ENCODE measurements around the gene LCOR.

The LCOR gene

DNA sequence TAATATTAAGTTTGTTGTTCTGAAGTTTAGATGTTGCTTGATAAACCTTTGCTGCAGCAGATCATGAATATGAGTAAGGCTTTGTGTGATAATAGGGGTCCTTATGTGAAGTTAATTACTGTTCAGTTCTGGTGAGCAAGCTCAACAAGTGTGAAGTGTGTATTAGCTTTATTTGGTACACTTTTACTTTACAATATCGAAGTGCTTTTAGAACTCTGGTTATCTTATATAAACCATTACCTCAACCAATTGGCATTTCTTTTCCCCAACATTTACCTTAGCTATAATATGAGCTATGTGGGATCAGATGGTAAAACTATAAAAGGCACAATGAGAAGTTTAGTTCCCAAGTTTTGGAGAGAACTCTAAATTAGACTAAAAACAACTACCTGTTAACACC, 127.6 kb downstream of the LCOR start:
- no peaks in the 10 kb centered on the region for H3K36me3 ChIP-seq (ENCODE audit: control insufficient read depth, insufficient read depth, low read length)
- no peak overlapping the region for H3K9ac ChIP-seq (ENCODE audit: low read depth, low read length)
- no peaks in the 10 kb centered on the region for H3K27me3 ChIP-seq (ENCODE audit: control insufficient read depth, insufficient read depth, low read length)
- no peak overlapping the region for H3K4me3 ChIP-seq (ENCODE audit: low read depth, low read length)
- H3K4me1 ChIP-seq (ENCODE audit: control insufficient read depth, insufficient read depth, low read length), result no peaks in the 10 kb centered on the region
- no peaks in the 10 kb centered on the region for H3K9me3 ChIP-seq (ENCODE audit: control insufficient read depth, insufficient read depth, low read length)

DNA sequence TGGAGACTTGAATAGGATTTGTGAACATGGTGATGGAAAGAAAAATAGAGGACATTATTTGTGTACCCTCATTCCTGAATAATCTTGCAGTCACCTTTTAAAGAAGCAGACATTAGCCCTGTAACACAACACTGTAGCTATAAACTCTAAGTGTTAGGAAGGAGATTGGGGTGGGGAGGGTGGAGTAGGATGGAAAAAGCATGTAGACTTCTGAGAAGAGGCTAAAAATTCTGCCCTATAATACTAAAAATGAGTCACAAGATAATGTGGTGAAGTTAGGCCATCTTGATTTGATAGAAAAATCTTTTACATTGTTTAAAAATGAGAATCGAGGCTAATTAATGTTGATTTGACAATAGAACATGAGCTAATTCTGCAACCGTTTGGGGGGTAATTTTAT, 128.8 kb downstream of the LCOR start:
- H3K9me3 ChIP-seq (ENCODE audit: control insufficient read depth, insufficient read depth, low read length), result no peaks in the 10 kb centered on the region
- H3K36me3 ChIP-seq (ENCODE audit: control insufficient read depth, insufficient read depth, low read length), result no peaks in the 10 kb centered on the region
- H3K4me3 ChIP-seq (ENCODE audit: low read depth, low read length), result no peak overlapping the region
- H3K9ac ChIP-seq (ENCODE audit: low read depth, low read length), result no peak overlapping the region
- H3K27me3 ChIP-seq (ENCODE audit: control insufficient read depth, insufficient read depth, low read length), result no peaks in the 10 kb centered on the region
- no peaks in the 10 kb centered on the region for H3K4me1 ChIP-seq (ENCODE audit: control insufficient read depth, insufficient read depth, low read length)

DNA sequence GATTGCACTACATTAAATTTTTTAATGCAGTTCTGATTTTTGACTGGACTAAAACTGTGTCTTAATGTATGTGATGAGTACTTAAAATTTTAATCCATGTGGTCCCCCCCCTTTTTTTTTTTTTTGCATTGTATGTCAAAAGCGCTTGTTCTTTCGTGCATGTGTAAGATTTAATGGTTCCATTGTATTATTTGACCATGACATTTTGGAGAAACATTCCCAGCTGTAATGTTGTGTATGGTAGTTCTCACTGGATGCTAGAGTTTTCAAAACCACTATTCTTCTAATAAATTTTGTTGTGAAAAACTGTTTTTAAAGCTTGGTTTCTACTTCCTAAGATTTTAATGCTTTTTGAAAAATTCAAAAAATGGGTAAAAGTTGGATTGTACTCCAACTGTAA, 132.0 kb downstream of the LCOR start:
- H3K9ac ChIP-seq (ENCODE audit: low read depth, low read length), result no peak overlapping the region
- no peaks in the 10 kb centered on the region for H3K4me1 ChIP-seq (ENCODE audit: control insufficient read depth, insufficient read depth, low read length)
- no peaks in the 10 kb centered on the region for H3K27me3 ChIP-seq (ENCODE audit: control insufficient read depth, insufficient read depth, low read length)
- H3K4me3 ChIP-seq (ENCODE audit: low read depth, low read length), result no peak overlapping the region
- no peaks in the 10 kb centered on the region for H3K36me3 ChIP-seq (ENCODE audit: control insufficient read depth, insufficient read depth, low read length)
- no peaks in the 10 kb centered on the region for H3K9me3 ChIP-seq (ENCODE audit: control insufficient read depth, insufficient read depth, low read length)

DNA sequence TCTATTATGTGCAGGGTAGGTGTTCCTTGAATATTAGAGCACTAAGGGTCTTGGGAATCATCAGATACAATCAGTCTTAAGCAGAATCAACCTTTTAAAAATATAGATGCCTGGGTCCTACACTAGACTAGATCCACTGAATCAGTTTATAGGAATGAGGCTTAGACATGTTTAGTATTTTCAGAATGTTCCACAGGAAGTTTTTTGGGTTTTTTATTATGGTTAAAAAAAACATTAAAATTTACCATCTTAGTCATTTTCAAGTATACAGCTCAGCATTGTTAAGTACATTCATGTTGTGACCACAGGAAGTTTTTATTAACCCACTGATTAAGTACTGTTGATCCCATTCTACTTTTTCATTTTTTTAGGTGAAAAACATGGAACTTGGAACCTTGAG, 135.7 kb downstream of the LCOR start:
- Histone ChIP-seq H3K4me3 (ENCODE audit: low read depth, low read length) (no peak overlapping the region), H3K9me3 (ENCODE audit: control insufficient read depth, insufficient read depth, low read length) (no peaks in the 10 kb centered on the region), H3K4me1 (ENCODE audit: control insufficient read depth, insufficient read depth, low read length) (no peaks in the 10 kb centered on the region), H3K27me3 (ENCODE audit: control insufficient read depth, insufficient read depth, low read length) (no peaks in the 10 kb centered on the region), H3K36me3 (ENCODE audit: control insufficient read depth, insufficient read depth, low read length) (no peaks in the 10 kb centered on the region), H3K9ac (ENCODE audit: low read depth, low read length) (no peak overlapping the region)

DNA sequence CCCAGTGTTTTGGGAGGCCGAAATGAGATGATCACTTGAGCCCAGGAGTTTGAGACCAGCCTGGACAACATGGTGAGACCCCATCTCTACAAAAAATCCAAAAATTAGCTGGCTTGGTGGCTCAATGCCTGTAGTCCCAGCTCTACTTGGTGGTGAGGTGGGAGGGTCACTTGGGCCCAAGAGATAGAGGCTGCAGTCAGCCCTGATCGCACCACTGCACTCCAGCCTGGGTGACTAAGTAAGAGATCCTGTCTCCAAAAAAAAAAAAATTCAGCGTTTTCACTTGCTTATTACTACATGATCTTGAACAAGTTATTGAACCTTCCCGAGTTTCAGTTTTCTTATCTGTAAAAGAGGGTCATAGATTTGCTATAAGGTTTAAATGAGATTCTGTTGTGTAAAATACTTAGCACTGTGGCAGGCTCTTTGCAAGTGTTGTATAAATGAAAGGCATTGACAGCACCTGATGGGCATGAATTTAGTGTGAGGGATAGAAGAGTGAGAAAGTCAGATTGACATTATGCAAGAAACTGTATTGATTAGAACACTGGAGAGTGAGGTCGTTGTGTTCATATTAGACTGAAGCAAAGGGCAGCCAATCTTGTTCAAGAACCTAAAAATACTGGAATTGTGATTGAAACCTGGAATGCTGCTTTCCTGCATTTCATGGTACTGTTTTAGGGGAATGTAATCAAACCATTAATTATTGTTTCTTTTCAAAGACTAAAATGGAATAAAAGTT, 136.8 kb downstream of the LCOR start:
- H3K4me3 ChIP-seq (ENCODE audit: low read depth, low read length), result no peak overlapping the region
- no peaks in the 10 kb centered on the region for H3K27me3 ChIP-seq (ENCODE audit: control insufficient read depth, insufficient read depth, low read length)
- no peaks in the 10 kb centered on the region for H3K9me3 ChIP-seq (ENCODE audit: control insufficient read depth, insufficient read depth, low read length)
- no peak overlapping the region for H3K9ac ChIP-seq (ENCODE audit: low read depth, low read length)
- no peaks in the 10 kb centered on the region for H3K36me3 ChIP-seq (ENCODE audit: control insufficient read depth, insufficient read depth, low read length)
- H3K4me1 ChIP-seq (ENCODE audit: control insufficient read depth, insufficient read depth, low read length), result no peaks in the 10 kb centered on the region

DNA sequence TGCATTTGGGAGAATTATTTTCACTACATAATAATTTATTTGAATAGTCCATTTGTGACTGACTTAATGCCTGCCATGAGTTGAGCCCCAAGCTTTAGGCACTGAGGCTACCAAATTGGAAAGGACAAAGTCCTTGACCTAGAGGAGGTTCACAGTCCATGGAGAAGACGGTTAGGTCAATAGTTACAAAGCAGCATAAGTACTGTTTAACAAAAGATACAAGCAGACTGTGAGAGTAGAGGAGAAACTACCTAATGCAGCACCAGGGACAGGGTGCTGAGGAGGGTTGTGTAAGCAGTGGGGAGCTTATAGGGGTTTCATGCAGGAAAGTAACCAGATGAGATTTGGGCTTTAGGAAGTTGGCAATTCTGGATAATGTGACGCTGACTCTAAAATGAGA, 139.2 kb downstream of the LCOR start:
- no peaks in the 10 kb centered on the region for H3K4me1 ChIP-seq (ENCODE audit: control insufficient read depth, insufficient read depth, low read length)
- H3K36me3 ChIP-seq (ENCODE audit: control insufficient read depth, insufficient read depth, low read length), result no peaks in the 10 kb centered on the region
- no peaks in the 10 kb centered on the region for H3K9me3 ChIP-seq (ENCODE audit: control insufficient read depth, insufficient read depth, low read length)
- H3K4me3 ChIP-seq (ENCODE audit: low read depth, low read length), result no peak overlapping the region
- no peaks in the 10 kb centered on the region for H3K27me3 ChIP-seq (ENCODE audit: control insufficient read depth, insufficient read depth, low read length)
- H3K9ac ChIP-seq (ENCODE audit: low read depth, low read length), result no peak overlapping the region

DNA sequence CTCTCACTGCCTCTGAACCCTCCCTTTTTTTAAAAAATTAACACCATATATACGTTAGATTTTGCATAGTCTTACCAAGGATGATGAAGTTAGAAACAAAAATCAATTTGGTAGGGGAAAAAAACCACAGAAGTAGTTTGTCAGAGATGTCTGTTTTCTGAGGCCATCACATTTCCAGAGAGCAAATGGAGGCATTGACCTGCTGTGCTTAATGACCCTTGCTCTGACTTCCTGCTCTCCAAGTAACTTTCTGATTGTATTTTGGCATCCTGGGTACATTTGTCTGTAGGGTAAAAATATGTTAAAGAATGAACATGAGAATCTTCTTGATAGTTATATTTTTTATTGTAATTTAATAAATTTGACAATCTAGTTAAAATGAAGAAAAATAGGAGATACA, 140.2 kb downstream of the LCOR start:
- Histone ChIP-seq H3K4me3 (ENCODE audit: low read depth, low read length) (no peak overlapping the region), H3K9ac (ENCODE audit: low read depth, low read length) (no peak overlapping the region), H3K27me3 (ENCODE audit: control insufficient read depth, insufficient read depth, low read length) (no peaks in the 10 kb centered on the region), H3K36me3 (ENCODE audit: control insufficient read depth, insufficient read depth, low read length) (no peaks in the 10 kb centered on the region), H3K9me3 (ENCODE audit: control insufficient read depth, insufficient read depth, low read length) (no peaks in the 10 kb centered on the region), H3K4me1 (ENCODE audit: control insufficient read depth, insufficient read depth, low read length) (no peaks in the 10 kb centered on the region)

DNA sequence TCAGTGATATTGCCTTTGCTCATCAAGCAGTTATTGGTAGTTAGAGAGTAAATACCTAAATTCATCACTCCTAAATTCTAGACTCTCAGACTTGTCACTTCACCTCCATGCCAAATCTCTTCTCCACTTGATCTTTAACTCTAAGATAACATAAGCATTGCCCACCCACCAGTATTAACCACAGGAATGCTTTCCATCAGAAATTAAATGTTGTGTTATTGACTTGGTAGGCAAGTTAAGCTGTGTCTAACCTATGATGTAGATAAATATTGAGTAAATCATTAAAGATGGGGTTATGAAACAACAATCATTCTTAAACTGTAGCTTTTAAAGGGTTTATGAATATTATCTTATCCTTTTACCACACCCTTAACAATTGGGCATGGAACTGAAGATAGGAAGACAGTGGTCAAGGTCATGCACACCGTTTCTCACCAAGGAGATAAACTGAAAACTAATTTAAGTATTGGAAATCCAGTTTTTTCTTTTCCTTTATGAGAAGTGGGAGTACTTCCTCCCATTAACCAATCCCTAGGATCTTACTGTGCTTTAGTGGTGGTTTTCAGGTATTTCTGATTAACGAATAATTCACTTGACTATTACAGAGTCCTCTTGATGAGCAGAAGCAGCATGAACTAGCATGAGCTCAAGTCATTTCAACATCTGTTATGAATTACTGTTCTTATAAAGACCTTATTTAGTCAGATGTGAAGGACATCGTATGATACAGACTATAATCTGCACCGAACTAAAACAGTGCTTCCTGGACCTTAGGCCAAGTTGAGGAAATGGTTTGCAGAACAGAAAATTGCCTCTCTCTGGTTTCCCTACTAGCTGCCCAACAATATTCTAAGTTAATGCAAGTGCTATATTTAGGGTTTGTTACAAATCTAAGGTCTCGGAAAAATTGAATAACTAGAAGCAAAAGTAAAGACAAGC, 142.0 kb downstream of the LCOR start:
- Histone ChIP-seq H3K4me1 (ENCODE audit: control insufficient read depth, insufficient read depth, low read length) (no peaks in the 10 kb centered on the region), H3K27me3 (ENCODE audit: control insufficient read depth, insufficient read depth, low read length) (no peaks in the 10 kb centered on the region), H3K36me3 (ENCODE audit: control insufficient read depth, insufficient read depth, low read length) (no peaks in the 10 kb centered on the region), H3K9me3 (ENCODE audit: control insufficient read depth, insufficient read depth, low read length) (no peaks in the 10 kb centered on the region), H3K9ac (ENCODE audit: low read depth, low read length) (no peak overlapping the region), H3K4me3 (ENCODE audit: low read depth, low read length) (no peak overlapping the region)

DNA sequence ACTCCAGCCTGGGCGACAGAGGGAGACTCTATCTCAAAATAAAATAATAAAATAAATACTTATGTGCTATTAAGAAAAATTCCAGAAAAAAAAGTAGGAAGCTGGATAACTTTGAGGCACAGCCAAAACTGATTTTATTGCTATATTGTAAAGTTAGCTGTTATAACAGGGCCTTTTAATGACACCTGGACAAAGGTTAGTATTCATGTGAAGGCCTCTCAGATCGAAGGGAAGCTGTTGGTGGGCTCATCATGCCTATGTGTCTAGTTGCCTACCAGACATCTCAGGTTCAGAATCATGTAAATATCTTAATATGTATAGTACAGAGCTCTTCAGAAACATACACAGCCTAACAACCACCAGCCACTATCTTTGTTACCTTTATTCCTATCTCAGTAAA, 143.0 kb downstream of the LCOR start:
- Histone ChIP-seq H3K9ac (ENCODE audit: low read depth, low read length) (no peak overlapping the region), H3K27me3 (ENCODE audit: control insufficient read depth, insufficient read depth, low read length) (no peaks in the 10 kb centered on the region), H3K4me3 (ENCODE audit: low read depth, low read length) (no peak overlapping the region), H3K4me1 (ENCODE audit: control insufficient read depth, insufficient read depth, low read length) (no peaks in the 10 kb centered on the region), H3K9me3 (ENCODE audit: control insufficient read depth, insufficient read depth, low read length) (no peaks in the 10 kb centered on the region), H3K36me3 (ENCODE audit: control insufficient read depth, insufficient read depth, low read length) (no peaks in the 10 kb centered on the region)

DNA sequence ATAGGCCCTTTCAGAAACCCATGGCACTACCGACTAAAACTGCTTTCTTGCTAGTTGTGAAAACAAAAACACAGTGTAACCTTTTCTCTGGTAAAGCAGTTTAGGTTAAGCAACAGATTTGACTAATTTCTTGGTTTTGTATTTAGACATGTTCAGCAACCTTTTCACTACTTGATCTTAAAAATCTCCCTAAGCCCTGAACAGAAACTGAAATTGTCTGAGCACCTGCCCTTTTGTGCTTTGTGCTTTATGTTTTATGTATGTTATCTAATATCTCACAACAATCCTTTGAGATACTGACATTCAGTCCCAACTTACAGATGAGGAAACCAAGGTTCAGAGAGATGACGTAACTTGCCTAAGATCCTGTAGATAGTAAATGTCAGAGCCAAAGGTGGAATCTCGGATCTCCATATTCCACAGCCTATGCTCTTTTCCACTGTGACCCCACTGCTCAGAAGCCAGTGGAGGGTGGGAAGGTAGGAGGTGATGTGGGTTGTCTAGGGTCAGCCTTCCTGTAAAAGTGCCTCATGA, 146.6 kb downstream of the LCOR start:
- H3K4me3 ChIP-seq (ENCODE audit: low read depth, low read length), result no peak overlapping the region
- H3K36me3 ChIP-seq (ENCODE audit: control insufficient read depth, insufficient read depth, low read length), result peaks cover 13% of the 10 kb centered on the region
- H3K9me3 ChIP-seq (ENCODE audit: control insufficient read depth, insufficient read depth, low read length), result no peaks in the 10 kb centered on the region
- no peaks in the 10 kb centered on the region for H3K27me3 ChIP-seq (ENCODE audit: control insufficient read depth, insufficient read depth, low read length)
- no peaks in the 10 kb centered on the region for H3K4me1 ChIP-seq (ENCODE audit: control insufficient read depth, insufficient read depth, low read length)
- H3K9ac ChIP-seq (ENCODE audit: low read depth, low read length), result no peak overlapping the region

DNA sequence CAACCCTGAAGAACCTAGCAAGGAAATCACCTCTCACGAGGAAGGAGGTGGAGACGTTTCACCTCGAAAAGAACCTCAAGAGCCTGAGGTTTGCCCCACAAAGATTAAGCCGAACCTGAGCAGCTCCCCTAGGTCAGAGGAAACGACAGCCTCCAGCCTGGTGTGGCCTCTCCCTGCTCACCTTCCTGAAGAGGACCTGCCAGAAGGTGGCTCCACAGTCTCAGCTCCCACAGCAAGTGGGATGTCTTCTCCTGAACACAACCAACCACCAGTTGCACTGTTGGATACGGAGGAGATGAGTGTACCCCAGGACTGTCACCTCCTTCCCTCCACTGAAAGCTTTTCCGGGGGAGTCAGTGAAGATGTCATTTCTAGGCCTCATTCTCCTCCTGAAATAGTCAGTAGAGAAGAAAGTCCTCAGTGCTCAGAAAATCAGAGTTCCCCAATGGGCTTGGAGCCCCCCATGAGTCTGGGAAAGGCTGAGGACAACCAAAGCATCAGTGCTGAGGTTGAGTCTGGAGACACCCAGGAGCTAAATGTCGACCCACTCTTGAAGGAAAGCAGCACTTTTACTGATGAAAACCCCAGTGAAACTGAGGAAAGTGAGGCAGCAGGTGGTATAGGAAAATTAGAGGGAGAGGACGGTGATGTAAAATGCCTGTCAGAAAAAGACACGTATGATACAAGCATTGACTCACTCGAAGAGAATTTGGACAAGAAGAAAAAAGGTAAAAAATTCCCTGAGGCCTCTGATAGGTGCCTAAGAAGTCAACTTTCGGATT, 150.2 kb downstream of the LCOR start:
- Histone ChIP-seq H3K27me3 (ENCODE audit: control insufficient read depth, insufficient read depth, low read length) (no peaks in the 10 kb centered on the region), H3K36me3 (ENCODE audit: control insufficient read depth, insufficient read depth, low read length) (peaks cover 13% of the 10 kb centered on the region), H3K9me3 (ENCODE audit: control insufficient read depth, insufficient read depth, low read length) (no peaks in the 10 kb centered on the region)

More for the DNA sequence above, 150.2 kb downstream of the LCOR start:
- Histone ChIP-seq H3K4me3 (ENCODE audit: low read depth, low read length) (no peak overlapping the region), H3K9ac (ENCODE audit: low read depth, low read length) (no peak overlapping the region), H3K4me1 (ENCODE audit: control insufficient read depth, insufficient read depth, low read length) (peaks cover 9% of the 10 kb centered on the region)
